GM21528 (cell line): ENCODE measurements around the gene RGS6.

Experiments used
- ATAC-seq: cut with Tn5 transposase; IDR thresholded peaks from one replicate; pipeline ENCODE4 v1.9.1; 2021; ENCODE audit warnings: mild to moderate bottlenecking, moderate library complexity; ENCODE audit not compliant: unreplicated experiment, low FRiP score

The RGS6 gene

DNA sequence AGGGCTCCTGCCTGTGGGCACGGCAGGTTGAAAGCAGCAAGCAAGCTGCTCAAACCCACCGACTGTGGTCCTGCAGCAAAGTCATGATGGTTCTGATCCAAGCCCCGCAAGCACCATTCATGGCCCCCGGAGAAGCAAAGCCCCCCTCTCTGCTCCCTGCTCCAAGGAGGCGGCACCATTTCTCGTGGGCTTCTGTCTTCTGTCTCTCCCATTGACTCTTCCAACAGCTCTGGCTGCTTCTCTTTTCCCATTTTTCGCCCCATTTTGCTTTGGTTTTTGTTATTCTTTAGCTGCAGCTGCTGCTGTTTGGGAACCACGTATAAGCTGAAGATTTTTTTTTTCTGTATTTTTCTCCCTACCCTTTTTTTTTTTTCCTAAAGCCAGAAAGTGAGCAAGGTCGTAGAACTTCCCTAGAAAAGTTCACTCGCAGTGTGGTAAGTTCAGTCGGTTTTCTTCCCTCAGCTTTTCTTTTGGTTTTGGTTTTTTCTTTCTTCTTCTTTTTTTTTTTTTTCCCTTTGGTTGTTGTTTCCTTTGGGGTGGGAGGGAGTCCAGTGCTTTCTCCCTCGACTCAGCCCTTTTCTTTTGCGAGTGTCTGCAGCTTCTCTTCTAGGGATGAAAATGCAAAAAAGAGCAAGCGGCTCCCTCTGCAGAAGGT, 607.6 kb downstream of the RGS6 start:
- ATAC-seq, result no peak

DNA sequence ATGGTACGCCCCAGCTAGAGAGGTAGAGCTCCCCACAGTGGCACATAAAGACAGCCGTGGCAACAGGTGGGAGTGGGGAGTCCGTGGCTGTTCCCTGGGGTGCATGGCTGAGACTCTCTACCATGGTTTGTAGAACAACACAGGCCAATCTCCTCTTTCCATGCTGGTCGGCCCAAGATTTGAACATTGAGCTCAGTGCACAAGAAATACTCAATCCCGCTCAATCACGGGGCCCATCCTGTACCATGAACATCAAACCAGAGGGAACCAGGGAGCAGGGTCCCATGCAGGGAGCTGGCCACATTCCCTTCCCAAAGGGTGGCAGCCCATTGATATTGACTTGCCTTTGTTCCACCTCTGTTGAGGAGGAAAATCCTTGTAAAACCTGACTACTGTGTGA, 608.6 kb downstream of the RGS6 start:
- ATAC-seq, result no peak

DNA sequence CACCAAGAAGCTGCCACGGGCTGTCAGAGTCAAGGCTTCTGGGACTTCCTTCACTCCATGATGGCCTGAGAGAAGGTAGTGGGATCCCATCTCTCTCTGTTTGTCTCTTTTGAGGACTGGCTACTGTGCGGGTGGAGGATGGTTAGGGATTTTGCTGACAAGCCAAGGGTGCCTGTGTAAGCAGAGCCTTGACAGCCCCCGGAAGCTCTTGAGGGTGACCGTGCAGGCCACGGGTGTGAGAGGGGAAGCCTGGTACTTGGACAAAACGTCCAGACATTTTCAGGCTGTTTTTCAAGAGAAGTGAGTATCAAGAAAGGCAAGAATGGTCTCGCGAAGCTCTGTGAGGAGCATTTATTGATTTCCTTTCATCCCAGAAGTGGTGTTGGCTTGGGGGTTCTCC, 609.3 kb downstream of the RGS6 start:
- ATAC-seq, result no peak

DNA sequence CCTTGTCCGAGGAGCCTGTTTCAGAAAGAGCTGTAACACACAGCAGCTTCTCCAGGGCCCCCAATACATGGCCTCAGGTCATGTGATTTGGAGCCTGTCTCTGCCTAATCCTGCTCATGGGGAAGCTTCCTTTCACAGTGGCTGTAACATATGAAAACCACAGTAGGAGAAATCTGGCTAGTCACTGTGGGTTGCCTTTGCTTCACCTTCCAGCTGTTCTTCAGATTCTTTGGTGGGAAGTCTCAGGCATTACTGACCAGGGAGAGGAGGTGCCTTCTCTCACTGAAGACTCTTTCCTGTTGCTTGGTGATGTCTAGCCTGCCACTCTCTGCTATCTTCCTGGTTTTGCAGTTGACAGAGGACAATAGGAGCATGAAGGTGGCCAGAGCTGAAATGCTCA, 611.1 kb downstream of the RGS6 start:
- ATAC-seq, result no peak

DNA sequence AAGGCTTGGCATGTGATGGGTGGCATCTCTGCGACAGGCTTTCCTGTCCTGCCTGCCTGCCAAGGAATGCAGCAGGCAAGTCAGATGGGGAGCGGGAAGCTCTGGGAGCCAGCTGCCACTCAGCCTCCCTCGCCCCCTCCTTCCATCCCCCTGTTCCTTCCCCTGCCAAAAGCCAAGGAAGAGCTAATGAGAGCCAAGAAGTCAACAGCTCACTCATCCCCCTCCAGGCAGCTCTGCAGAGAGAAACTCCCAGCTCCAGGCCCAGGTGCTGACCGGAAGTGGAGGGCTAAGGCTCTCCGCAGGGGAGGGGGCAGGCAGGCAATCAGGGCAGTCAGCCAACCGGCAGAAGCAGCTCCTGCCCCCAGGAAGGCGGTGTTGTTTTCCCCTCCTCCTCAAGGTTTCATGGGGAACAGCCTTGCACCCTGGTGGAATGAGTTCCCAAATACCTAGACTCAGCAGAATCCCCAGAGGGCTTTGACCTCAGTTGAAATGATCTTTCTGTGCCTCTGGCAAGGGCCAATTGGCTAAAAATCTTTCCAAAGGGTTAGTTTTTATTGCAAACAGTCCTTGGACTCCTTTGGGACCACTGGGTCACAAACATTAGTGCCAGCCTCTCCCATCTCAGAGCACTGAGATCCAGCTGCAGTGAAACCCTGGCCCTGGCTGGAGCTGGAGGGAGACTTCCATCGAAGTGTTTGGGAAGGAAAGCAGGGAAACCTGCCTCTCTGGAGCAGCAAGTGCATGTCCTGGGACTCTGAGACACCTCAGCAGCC, 612.6 kb downstream of the RGS6 start:
- no peak for ATAC-seq

DNA sequence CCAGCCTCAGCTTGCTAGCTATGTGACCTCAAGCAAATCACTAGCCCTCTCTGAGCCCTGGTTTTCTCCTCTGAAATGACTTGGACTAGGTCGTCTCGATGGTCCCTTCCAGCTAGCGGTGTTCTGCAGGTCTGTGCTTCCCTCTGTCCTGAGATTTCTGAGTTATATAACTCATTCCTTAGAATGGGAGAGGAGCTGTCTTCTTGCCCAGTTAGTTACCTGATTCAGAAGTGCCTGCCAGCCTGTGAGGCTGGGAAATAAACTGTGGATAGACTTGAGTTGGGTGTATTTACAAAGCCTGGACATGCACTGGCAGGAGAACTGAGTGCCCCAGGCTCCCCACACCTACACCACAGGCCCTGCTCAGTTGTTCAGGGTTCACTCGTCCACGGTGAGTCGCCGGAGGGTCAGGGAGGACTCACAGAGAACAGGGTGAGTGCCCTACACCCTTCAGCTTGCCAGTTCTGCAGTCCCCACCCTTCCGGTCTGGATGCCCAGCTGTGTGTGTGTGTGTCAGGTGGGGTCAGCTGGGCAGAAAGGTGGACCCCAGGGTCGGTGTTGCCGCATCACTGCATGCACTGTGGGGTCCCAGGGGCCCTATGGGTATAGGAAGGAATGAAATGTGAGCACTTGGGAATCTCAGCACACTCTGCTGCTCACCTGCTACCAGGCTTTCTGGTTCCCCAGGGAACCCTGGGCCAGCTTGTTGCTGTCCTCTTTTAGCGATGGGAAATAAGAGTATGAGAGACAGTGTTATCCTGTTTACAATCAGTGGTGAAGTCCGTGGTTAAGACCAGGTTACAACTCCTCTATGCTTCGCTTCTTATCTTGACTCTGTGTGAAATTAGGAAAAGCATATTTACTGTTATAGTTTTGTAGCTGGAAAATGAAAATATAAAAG, 613.4 kb downstream of the RGS6 start:
- ATAC-seq, result no peak

DNA sequence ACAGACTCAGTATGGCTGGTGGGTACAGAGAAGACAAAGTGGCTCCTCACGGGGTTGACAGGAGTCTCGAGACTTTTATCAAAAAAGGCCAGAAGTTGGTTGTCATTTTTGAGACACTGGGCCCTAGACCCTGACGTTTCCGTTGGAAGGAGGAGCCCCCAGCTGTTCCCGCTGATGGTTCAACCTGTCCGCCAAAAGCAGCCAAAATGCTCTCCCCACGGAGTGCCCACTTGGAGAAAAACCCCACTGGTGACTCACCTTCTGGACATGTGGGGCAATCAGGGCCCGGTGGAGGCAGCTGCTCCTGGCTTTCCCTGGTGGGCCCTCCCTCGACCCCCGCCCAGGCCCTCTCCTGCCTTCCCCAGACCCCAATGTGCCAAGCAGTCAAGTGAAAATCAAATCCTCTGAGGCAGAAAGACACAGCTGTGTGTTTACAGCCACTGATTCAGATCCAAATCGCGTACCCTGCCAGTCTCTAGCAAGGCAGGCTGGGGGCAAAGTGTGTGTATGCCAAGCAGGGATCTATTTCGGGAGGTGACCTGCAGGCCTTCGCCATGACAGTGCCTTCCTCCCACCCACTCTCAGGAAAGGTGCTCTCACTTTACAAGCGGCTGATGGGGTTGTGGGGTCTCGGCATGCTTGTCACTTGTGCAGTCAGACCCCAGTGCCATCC, 614.3 kb downstream of the RGS6 start:
- no peak for ATAC-seq

DNA sequence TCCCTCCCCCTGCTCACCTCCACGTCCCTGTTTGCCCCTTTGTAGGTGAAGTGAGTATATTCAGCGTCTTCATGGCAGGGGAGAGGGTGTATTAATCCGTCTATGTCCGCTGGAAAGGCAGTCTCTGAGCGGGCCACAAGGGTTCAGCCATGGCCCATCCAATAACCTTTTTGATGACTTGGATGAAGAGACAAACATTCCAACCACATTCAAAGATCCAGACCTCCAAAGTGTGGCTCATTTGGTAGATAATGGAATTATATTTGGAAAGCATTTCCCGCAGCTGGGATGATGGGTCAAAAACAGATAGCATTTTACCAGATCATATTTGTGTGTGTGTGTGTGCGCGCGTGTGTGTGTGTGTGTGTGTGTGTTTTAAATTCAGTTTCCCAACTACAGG, 615.8 kb downstream of the RGS6 start:
- no peak for ATAC-seq

DNA sequence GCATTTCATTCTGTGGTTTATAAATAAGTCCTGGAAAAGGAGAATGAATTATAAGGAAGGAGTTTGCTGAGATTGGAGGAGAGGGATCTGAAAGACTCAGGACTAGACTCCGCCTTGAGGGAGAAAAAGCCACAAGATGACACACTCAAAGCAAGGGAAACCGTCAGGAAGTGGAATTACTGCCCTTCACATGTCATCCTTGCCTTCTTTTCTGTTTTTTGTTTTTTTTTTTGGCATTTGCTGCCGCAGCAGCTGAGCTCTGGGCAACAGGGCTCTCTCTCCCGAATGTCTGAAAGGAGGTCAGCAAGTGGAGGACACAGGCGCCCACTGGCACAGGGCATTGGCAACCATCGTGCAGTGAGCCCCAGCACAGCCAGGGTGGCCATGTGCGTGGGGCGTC, 616.8 kb downstream of the RGS6 start:
- ATAC-seq, result no peak

DNA sequence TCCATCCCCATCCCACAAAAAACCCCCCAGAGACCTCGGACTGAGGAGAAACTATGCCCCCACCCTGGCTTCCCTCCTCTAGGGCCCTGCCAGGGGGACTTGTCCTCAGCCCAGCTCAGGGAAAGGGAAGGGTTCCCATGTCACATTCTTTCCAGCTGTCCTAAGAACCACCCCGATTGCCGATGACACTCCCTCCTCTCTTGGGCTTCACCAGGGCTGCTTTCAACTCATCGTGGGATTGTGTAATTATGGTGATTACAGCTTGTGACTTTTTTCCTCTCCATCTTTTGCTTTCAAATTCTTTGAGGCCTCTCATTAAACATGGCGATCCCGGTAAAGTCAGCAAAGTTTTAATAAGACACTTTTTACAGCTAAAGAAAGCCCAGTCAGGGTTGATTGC, 617.6 kb downstream of the RGS6 start:
- ATAC-seq, result no peak

DNA sequence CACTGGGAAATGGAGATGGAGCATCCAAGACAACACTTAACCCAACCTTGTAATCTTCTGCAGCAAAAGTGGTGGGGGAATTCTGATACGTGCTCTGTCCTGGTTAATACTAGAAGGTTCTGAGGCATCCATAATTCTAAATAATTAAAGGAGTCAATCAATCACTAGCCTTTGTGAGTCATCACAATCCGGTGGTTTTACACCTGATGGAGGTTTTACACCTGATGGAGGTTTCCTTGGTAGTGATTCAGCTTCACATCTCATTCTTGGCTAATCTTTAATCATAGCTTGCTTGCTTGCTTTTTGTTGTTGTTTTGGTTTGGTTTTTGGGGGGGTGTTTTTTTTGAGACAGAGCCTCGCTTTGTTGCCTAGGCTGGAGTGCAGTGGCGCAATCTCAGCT, 618.3 kb downstream of the RGS6 start:
- no peak for ATAC-seq

DNA sequence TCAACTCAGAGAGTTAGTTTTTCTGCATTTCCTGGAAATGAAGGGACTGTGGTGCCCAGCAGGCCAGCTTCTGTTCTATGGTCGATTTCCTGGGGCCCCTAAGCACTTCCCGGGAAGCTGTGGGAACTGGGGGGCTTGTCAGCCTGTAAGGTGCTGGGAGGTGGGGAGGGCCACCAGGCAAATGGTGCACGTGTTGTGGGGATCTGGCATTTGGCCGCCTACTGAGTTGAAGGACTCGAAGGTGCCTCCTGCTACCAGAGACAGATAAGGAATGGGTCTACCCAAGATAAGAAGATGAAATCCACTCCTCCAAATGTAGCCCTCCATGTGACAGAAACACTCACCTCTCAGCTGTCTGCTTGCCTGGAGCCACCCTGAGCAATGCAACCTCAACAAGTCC, 620.0 kb downstream of the RGS6 start:
- no peak for ATAC-seq

DNA sequence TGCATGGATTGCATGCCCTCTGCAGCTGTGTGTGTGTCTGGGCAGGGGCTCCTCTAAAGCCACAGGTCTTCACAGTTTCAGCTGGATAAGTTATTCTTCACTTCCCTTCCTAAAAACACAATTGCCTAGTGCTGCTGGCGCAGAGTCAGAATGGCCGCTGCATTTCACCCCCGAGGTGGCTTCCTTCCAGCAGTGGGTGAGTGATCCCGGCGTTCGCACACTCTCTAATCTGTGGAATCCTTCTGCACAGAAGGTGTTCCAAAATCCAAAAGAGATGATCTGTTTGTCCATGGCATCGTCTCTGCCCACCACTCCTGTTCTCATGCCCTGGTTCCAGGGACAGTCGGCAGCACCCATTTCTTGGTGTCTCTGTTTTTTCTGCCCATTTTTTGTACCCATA, 620.9 kb downstream of the RGS6 start:
- no peak for ATAC-seq

DNA sequence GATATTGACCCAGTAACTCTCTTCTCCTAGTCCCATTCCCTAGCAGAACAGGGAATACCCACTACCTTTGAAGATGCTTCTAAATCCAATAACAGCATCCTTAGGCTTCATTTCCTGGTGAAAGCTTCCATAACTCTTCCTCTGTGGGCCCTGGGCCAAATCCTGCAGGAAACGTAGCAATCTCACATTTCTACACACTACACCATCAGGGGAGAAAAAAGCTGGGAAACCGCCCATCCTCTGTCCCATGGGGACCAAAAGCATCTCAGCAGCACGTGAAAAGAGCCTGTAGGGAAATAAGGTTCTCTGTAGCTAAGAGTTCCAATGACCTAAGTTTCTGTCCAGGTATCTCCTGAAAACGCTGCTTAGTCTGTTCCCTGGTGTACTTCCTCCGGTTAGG, 621.4 kb downstream of the RGS6 start:
- ATAC-seq, result no peak

DNA sequence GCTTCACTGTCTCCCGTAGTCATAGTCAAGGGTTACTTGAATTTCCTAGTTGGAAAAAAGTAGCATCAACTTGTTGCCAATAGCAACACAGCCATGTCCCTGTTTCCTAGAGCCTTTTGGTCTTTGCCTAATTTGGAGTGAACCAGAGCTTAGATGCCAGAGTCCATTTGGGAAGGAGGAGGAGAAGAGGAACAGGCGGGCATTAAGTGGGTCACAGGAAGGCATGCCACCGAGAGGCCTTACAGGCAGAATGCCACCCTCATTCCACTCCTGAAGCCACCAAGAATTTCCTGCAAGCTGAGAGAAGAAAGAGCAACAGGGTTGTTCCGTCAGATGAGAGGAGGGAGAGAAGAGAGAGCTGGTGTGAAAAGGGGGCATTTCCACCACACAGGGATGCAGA, 622.2 kb downstream of the RGS6 start:
- no peak for ATAC-seq

DNA sequence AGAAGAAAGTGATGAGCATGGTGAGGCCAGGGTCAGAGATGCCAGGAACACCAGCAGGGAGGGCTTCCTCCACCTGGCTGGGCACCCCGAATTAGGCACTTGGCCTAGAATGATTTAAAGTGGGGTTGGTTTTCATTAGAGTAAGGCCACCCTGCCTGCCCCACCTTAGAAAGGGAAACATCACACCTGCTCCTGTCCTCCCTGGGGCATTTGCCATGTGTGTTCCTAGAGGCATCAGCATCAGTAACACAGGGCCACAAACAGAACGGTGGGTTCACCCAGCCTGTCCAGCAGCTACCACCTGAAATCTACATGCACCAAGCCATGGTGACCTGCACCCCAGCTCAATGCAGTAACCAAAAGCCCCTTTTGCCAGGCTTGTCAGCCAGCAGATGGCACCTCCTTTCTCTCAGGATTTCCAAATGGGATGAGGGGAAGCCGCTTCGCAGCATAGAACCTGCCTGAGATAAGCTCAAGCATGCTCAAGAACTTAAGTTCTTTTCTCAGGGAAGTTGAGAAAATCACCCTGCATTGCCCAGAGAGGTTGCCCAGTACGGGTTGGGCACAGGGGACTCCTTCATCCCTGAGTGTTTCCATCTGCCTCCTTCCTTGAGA, 622.9 kb downstream of the RGS6 start:
- ATAC-seq, result no peak

DNA sequence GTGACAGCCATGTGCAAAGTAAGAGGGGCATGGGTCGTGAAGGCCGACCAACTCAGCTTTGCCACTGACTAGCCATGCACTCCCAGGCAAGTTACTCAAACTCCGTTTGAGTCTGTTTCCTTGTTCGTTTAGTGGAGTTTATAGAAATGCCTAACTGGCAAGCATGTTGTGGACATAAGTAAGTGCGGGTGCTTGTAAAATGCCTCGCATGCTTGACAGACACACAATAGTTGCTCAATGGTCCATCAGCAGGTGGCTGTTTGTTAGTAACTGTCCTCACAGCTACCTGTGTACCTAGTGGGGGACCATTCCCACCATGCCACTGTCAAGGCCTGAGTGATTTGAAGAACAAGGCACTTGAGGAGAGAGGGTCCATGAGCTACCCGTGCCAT, 623.4 kb downstream of the RGS6 start:
- no peak for ATAC-seq

DNA sequence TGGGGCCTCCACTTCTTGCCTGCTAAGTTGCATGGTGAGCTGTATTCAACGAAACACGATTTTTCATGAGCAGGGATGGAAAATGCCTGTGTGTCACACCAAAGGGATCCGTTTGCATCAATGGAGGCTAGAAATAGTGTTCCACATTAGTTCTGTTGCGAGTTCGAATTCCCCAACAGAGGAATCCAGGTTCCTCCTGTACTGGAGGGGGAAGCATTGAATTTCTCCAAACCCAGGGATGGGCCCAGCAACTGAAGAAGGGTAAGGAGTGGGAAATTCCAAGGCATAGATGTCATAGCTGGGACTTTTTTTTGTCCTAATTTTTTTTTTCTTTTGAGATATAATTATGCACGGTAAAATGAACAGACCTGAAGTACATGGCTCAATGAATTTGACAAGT, 625.4 kb downstream of the RGS6 start:
- ATAC-seq, result no peak

DNA sequence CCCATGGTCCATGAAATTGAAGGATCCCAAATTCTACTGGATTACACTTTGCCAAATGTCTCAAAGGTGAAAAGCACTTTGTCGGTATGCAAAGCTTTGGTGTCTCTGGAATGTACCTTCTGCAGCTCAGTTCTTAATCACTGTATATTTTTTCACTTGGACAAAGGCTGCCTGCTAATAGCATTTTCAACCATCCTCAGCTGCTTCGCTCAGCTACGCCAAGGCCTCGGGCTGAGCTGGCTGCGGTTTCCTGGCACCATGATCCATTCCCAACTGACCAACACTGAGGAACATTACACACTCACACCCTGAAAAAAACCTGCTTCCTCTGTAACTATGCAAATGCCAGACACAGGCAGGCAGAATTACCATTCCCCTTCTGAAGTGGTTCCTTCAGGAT, 626.5 kb downstream of the RGS6 start:
- ATAC-seq, result no peak

DNA sequence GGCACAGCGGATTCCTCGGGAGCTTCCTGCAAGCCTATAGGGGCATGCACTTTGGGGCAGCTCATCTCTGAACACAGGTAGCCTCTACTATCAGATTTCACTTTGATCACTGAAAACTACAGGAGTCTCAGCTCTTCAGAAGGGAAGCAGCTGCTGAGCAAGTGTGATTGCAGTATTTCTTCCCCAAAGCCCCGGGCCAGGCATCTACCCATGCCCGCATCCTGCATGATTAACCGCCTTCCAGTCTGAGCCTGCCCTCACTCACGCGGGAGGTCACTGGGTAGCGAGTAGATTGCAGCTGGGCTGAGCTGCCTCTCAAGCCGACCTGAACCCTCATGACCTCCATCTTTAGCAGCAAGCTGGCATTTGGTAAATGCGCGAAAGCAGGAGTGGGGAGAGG, 627.0 kb downstream of the RGS6 start:
- no peak for ATAC-seq
